ENCODE measurements around the gene KCTD1.

KCTD1 gene

GRCh38 chr18:26547646-26548414 is 523 bp downstream of the KCTD1 start:
- peak; percentile 87 for DNase-seq

GRCh38 chr18:26546875-26547645 is 1.3 kb downstream of the KCTD1 start:
- DNase-seq: no peak

- DNase-seq: no peak
Observed at GRCh38 chr18:26546170-26546874, 2.0 kb downstream of the KCTD1 start.

- DNase-seq: no peak
Observed at GRCh38 chr18:26545335-26546123, 2.8 kb downstream of the KCTD1 start.

GRCh38 chr18:26544451-26544850 is 3.9 kb downstream of the KCTD1 start:
- DNase-seq: no peak

- no peak for DNase-seq
Observed at GRCh38 chr18:26543373-26543772, 5.0 kb downstream of the KCTD1 start.

GRCh38 chr18:26540043-26540628 is 8.2 kb downstream of the KCTD1 start:
- no peak for DNase-seq

- DNase-seq: no peak
Observed at GRCh38 chr18:26538524-26538923, 9.8 kb downstream of the KCTD1 start.

- DNase-seq: no peak
Observed at GRCh38 chr18:26536664-26537063, 11.7 kb downstream of the KCTD1 start.

- no peak for DNase-seq
Observed at GRCh38 chr18:26536032-26536431, 12.3 kb downstream of the KCTD1 start.

GRCh38 chr18:26535630-26536029 is 12.7 kb downstream of the KCTD1 start:
- DNase-seq: no peak

GRCh38 chr18:26532367-26533340 is 15.7 kb downstream of the KCTD1 start:
- no peak for DNase-seq

- no peak for DNase-seq
Observed at GRCh38 chr18:26531605-26532298, 16.6 kb downstream of the KCTD1 start.

- no peak for DNase-seq
Observed at GRCh38 chr18:26526966-26527234, 21.5 kb downstream of the KCTD1 start.

- no peak for DNase-seq
Observed at GRCh38 chr18:26526128-26526965, 22.0 kb downstream of the KCTD1 start.

GRCh38 chr18:26524504-26525351 is 23.6 kb downstream of the KCTD1 start:
- DNase-seq: no peak

GRCh38 chr18:26524002-26524401 is 24.4 kb downstream of the KCTD1 start:
- no peak for DNase-seq

GRCh38 chr18:26521617-26522016 is 26.7 kb downstream of the KCTD1 start:
- DNase-seq: no peak

- DNase-seq: no peak
Observed at GRCh38 chr18:26520974-26521373, 27.4 kb downstream of the KCTD1 start.

Data from femur (tissue), 1 donor.